SU-DHL-6 (cell line): Measurements from ENCODE around the gene COPE.

ENCODE experiments used
- H2AFZ ChIP-seq: fragments of 200-600 bp; sonication (generic); 2 replicates; pipeline ENCODE4 v1.6.1; 2014; ENCODE audit warnings: low read depth, mild to moderate bottlenecking, moderate library complexity, mixed read lengths, antibody characterized with exemption, low read length; ENCODE audit not compliant: severe bottlenecking
- H3F3A ChIP-seq: fragments of 200-600 bp; shearing (Covaris generic); 2 replicates; pipeline ENCODE4 v1.6.0; 2016; ENCODE audit warnings: antibody characterized with exemption, mild to moderate bottlenecking; ENCODE audit not compliant: insufficient read depth
- H3K27ac ChIP-seq: fragments of 200-600 bp; sonication (generic); 2 replicates; pipeline ENCODE4 v1.5.1; 2016; ENCODE audit warnings: low read depth, mild to moderate bottlenecking, low read length, moderate library complexity, mixed read lengths
- H3K27me3 ChIP-seq: fragments of 200-600 bp; sonication (generic), shearing (Covaris generic); 2 replicates; pipeline ENCODE4 v1.6.0; 2014; ENCODE audit warnings: mild to moderate bottlenecking, low read length
- H3K36me3 ChIP-seq: fragments of 200-600 bp; sonication (generic); 2 replicates; pipeline ENCODE4 v1.6.1; 2014; ENCODE audit warnings: mild to moderate bottlenecking, low read length, mixed read lengths
- H3K4me2 ChIP-seq: fragments of 300-600, 200-600 bp; shearing (Covaris generic), sonication (generic); 2 replicates; pipeline ENCODE4 v1.6.0; 2014; ENCODE audit warnings: low read length, low read depth, mild to moderate bottlenecking; ENCODE audit not compliant: poor library complexity, severe bottlenecking
- H3K4me3 ChIP-seq: fragments of 200-600 bp; sonication (generic); 2 replicates; pipeline ENCODE4 v1.5.1; 2014; ENCODE audit warnings: antibody characterized with exemption, low read length, mild to moderate bottlenecking, mixed read lengths; ENCODE audit not compliant: insufficient read depth, poor library complexity, severe bottlenecking
- H3K79me2 ChIP-seq: fragments of 200-600 bp; sonication (generic); 2 replicates; pipeline ENCODE4 v1.6.1; 2014; ENCODE audit warnings: mild to moderate bottlenecking, low read length, moderate library complexity; ENCODE audit not compliant: insufficient read depth
- H3K9ac ChIP-seq: fragments of 200-600 bp; sonication (generic); 2 replicates; pipeline ENCODE4 v1.7.0; 2014; ENCODE audit warnings: mild to moderate bottlenecking, low read length
- H3K9me2 ChIP-seq: fragments of 200-600 bp; sonication (generic); replicated peaks from 2 replicates; pipeline ENCODE4 v1.6.1; 2014; ENCODE audit warnings: low read length; ENCODE audit not compliant: insufficient read depth
- H3K9me3 ChIP-seq: fragments of 200-600 bp; sonication (generic); 2 replicates; pipeline ENCODE4 v1.6.1; 2014; ENCODE audit warnings: low read length, mixed read lengths; ENCODE audit not compliant: insufficient read depth
- H4K20me1 ChIP-seq: fragments of 200-600 bp; sonication (generic); 2 replicates; pipeline ENCODE4 v1.6.1; 2014; ENCODE audit warnings: low read depth, mild to moderate bottlenecking, antibody characterized with exemption, low read length, moderate library complexity, mixed read lengths
- CTCF ChIP-seq: fragments of 200-600 bp; sonication (generic); IDR thresholded peaks from one replicate; pipeline ENCODE4 v1.5.1; 2017; ENCODE audit warnings: antibody characterized with exemption, mild to moderate bottlenecking, low read length, moderate library complexity; ENCODE audit not compliant: insufficient read depth, poor library complexity, severe bottlenecking
- EZH2phosphoT487 ChIP-seq: fragments of 200-600 bp; sonication (generic), shearing (Covaris generic); conservative IDR thresholded peaks from 2 replicates; pipeline ENCODE4 v1.6.1; 2018; ENCODE audit warnings: mild to moderate bottlenecking, antibody characterized with exemption, low read length, moderate library complexity, mixed read lengths

COPE gene

GRCh38 chr19:18901491-18901890 lies 17.7 kb downstream of the COPE start:
- Histone ChIP-seq H3K4me3 (no peak overlapping the region), H3K9ac (no peak overlapping the region), H3F3A (no peaks in the 10 kb centered on the region), H4K20me1 (no peaks in the 10 kb centered on the region), H3K27ac (no peak overlapping the region), H3K9me3 (no peaks in the 10 kb centered on the region), H3K9me2 (no peaks in the 10 kb centered on the region), H3K79me2 (no peaks in the 10 kb centered on the region), H3K36me3 (no peaks in the 10 kb centered on the region), H3K27me3 (no peaks in the 10 kb centered on the region), H2AFZ (no peak overlapping the region), H3K4me2 (no peak overlapping the region)
- TF ChIP-seq EZH2phosphoT487, result no peak
- TF ChIP-seq CTCF, result no peak

- no peak overlapping the region for H3K9ac ChIP-seq
- no peak overlapping the region for H3K27ac ChIP-seq
- no peaks in the 10 kb centered on the region for H3K9me2 ChIP-seq
- H3K79me2 ChIP-seq, result no peaks in the 10 kb centered on the region
- no peaks in the 10 kb centered on the region for H3F3A ChIP-seq
- no peak overlapping the region for H2AFZ ChIP-seq
- no peaks in the 10 kb centered on the region for H4K20me1 ChIP-seq
- H3K36me3 ChIP-seq, result no peaks in the 10 kb centered on the region
- H3K9me3 ChIP-seq, result no peaks in the 10 kb centered on the region
- H3K4me3 ChIP-seq, result no peak overlapping the region
- TF ChIP-seq EZH2phosphoT487 (no peak), CTCF (no peak)
- H3K27me3 ChIP-seq, result no peaks in the 10 kb centered on the region
- H3K4me2 ChIP-seq, result no peak overlapping the region
These were observed 18.3 kb downstream of the COPE start for GRCh38 chr19:18900700-18901481.

GRCh38 chr19:18899624-18900560 lies 19.3 kb downstream of the COPE start:
- Histone ChIP-seq H3K36me3 (no peaks in the 10 kb centered on the region), H4K20me1 (no peaks in the 10 kb centered on the region), H3K9me3 (no peaks in the 10 kb centered on the region), H3K27me3 (no peaks in the 10 kb centered on the region), H3K79me2 (no peaks in the 10 kb centered on the region), H3K27ac (no peak overlapping the region), H3K9ac (no peak overlapping the region), H3K4me2 (no peak overlapping the region), H2AFZ (no peak overlapping the region), H3K9me2 (no peaks in the 10 kb centered on the region), H3F3A (no peaks in the 10 kb centered on the region), H3K4me3 (no peak overlapping the region)
- no peak for TF ChIP-seq CTCF
- no peak for TF ChIP-seq EZH2phosphoT487
